ENCODE results near the gene RPS21.

RPS21 gene

DNA sequence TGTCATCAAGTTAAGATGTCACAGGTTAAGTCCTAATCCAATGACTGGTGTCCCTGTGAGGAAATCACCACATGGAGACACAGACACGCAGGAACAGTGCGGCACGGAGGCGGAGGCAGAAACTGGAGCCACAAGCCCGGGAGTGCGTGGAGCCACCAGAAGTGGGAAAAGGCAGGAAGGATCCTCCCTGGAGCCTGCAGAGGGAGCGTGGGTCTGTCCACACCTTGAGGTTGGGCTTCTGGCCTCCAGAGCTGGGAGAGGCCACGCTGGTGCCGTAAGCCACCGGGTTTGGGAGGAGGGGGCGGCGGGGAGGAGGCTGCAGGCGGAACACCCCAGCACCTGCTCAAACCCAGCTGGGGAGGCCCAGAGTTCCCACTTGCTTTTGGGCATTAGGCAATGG lies 16.4 kb downstream of the RPS21 start:
- H3K9me3 ChIP-seq (ENCODE audit: low read depth, low read length) = no peaks in the 10 kb centered on the region
- no peaks in the 10 kb centered on the region for H3K36me3 ChIP-seq (ENCODE audit: insufficient read depth, low read length)
- no peak overlapping the region for H3K9ac ChIP-seq (ENCODE audit: insufficient read length)
- no peak overlapping the region for H3K4me3 ChIP-seq
- H3K27ac ChIP-seq = no peak overlapping the region
- no peak for TF ChIP-seq EZH2 (IDR thresholded peaks at IDR 0.05)
- no peak for DNase-seq (ENCODE audit: low read depth, low spot score)

DNA sequence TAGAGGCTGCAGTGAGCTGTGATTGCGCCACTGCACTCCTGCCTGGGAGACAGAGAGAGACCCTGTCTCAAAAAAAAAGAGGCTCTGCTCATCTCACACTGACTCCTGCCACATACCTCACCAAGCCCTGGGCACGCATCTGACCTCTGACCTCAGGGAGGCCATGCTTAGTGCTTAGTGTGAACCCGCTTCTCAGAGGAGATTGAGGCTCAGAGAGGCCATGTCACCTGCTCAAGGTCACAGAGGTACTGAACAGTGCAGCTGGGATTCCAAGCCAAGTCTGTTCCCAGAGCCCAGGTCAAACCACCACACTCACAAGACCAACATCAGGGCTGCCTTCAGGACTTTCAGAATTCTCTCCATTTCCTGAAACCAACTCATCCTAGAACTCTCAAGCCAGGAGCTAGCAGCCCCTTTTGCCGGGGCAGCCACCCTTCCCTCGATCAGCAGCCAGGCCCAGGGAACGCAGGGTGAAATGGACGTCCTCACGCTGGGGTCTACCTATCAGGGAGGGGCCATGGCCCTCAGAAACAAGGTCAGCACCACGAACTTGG lies 17.3 kb downstream of the RPS21 start:
- Histone ChIP-seq H3K36me3 (ENCODE audit: insufficient read depth, low read length) (no peaks in the 10 kb centered on the region), H3K9me3 (ENCODE audit: low read depth, low read length) (no peaks in the 10 kb centered on the region), H3K27ac (no peak overlapping the region), H3K4me3 (no peak overlapping the region), H3K9ac (ENCODE audit: insufficient read length) (no peak overlapping the region)
- DNase-seq (ENCODE audit: low read depth, low spot score) = no peak
- no peak for TF ChIP-seq EZH2 (IDR thresholded peaks at IDR 0.05)
- no peak for TF ChIP-seq FOXP2 (optimal IDR thresholded peaks at IDR 0.05; ENCODE audit: control extremely low read depth, extremely low read length, insufficient read depth)
- TF ChIP-seq POLR2AphosphoS5 (IDR thresholded peaks at IDR 0.05; ENCODE audit: borderline replicate concordance, low read depth, low read length) = no peak

DNA sequence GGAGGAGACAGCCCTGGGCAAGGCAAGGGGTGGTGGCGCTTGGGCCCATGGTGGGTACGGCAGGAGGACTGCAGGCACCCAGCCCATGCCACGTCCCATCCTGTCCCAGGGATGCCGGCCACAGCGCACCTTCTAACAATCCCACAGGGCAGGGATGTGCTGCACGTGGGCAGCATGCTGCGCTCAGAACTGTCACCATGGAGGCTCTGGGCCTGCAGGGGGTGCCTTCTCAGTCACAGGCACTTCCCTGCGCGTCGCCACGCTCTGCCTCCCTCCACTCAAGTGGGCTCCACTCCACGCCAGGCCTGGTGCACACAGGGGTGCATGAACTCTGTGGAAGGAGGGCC lies 17.8 kb downstream of the RPS21 start:
- DNase-seq (ENCODE audit: low read depth, low spot score) = no peak
- Histone ChIP-seq H3K36me3 (ENCODE audit: insufficient read depth, low read length) (no peaks in the 10 kb centered on the region), H3K9ac (ENCODE audit: insufficient read length) (no peak overlapping the region), H3K4me3 (no peak overlapping the region), H3K9me3 (ENCODE audit: low read depth, low read length) (no peaks in the 10 kb centered on the region), H3K27ac (no peak overlapping the region)
- TF ChIP-seq POLR2AphosphoS5 (IDR thresholded peaks at IDR 0.05; ENCODE audit: borderline replicate concordance, low read depth, low read length) = no peak
- TF ChIP-seq FOXP2 (optimal IDR thresholded peaks at IDR 0.05; ENCODE audit: control extremely low read depth, extremely low read length, insufficient read depth) = no peak
- TF ChIP-seq EZH2 (IDR thresholded peaks at IDR 0.05) = no peak

DNA sequence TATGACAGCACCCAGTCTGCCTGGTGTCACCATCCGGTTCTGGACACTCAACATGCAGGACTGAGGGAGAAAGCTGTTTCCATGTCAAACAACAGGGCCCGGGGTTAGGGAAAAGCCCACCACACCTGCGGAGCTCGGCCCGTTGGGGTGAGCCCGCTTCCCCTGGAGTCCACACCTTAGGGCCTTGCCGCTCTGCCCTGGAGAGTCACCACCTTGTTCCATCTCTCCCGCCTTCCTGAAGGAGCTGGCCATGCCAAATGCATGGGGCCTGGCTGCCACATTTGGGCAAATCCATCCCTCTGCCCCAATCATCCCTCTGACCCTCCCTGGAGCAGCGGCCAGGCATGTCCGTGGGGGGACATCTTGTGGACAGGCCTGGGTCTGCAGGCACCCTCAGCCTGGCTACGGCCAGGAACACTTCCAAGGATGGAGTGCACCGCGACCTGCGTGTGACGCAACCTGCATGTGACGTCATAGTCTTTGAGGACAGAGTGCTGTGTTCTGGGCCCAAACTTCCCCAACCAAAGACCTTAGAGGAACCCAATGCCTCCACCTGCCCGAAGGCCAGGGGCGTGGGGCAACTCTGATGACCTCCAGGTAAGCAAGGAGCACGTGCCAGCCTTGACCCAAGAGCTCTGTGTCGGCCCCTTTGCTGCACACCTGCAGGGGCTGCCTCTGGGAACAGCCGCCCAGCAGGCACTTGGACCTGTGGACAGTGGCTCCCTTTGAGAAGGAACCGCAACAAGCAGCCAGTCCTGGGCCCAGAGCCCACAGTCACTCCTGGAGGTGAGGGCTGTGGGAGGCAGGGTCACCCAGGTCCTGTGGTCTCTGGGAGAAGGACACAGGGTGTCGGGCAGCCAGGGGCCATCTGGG lies 18.4 kb downstream of the RPS21 start:
- Histone ChIP-seq H3K4me3 (no peak overlapping the region), H3K9me3 (ENCODE audit: low read depth, low read length) (no peaks in the 10 kb centered on the region), H3K27ac (no peak overlapping the region), H3K9ac (ENCODE audit: insufficient read length) (no peak overlapping the region), H3K36me3 (ENCODE audit: insufficient read depth, low read length) (no peaks in the 10 kb centered on the region)
- DNase-seq (ENCODE audit: low read depth, low spot score) = no peak
- TF ChIP-seq POLR2AphosphoS5 (IDR thresholded peaks at IDR 0.05; ENCODE audit: borderline replicate concordance, low read depth, low read length) (no peak), FOXP2 (optimal IDR thresholded peaks at IDR 0.05; ENCODE audit: control extremely low read depth, extremely low read length, insufficient read depth) (no peak), EZH2 (IDR thresholded peaks at IDR 0.05) (no peak)

DNA sequence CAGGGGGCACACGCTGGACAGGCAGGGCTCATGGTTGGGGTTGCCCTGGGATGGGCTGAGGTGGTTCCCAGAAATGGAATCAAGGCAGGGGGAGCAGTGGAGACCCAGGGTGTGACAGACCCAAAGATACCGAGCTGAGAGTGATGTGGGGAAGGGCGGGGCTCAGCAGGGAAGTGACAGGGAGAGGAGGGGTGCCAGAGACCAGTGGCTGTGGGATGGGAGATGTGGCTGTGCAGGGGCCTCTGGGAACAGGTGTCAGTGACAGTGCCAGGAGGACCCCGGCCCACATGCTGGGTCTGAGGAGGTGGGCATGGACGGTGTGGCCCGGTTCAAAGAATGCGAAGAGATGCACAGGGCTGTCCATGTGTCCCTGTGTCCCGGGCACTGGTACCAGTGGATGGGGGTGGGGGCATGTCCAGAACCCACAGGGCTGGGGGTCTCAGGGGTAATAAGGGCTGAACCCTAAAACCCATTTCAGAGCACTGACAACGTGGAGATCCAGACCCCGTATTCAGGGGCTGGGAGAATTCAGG lies 19.1 kb downstream of the RPS21 start:
- Histone ChIP-seq H3K4me3 (peak overlapping the region; percentile 80), H3K9me3 (ENCODE audit: low read depth, low read length) (no peaks in the 10 kb centered on the region), H3K36me3 (ENCODE audit: insufficient read depth, low read length) (no peaks in the 10 kb centered on the region), H3K27ac (no peak overlapping the region), H3K9ac (ENCODE audit: insufficient read length) (peak overlapping the region; percentile 17)
- TF ChIP-seq EZH2 (IDR thresholded peaks at IDR 0.05) (no peak), POLR2AphosphoS5 (IDR thresholded peaks at IDR 0.05; ENCODE audit: borderline replicate concordance, low read depth, low read length) (no peak), FOXP2 (optimal IDR thresholded peaks at IDR 0.05; ENCODE audit: control extremely low read depth, extremely low read length, insufficient read depth) (no peak)
- no peak for DNase-seq (ENCODE audit: low read depth, low spot score)

DNA sequence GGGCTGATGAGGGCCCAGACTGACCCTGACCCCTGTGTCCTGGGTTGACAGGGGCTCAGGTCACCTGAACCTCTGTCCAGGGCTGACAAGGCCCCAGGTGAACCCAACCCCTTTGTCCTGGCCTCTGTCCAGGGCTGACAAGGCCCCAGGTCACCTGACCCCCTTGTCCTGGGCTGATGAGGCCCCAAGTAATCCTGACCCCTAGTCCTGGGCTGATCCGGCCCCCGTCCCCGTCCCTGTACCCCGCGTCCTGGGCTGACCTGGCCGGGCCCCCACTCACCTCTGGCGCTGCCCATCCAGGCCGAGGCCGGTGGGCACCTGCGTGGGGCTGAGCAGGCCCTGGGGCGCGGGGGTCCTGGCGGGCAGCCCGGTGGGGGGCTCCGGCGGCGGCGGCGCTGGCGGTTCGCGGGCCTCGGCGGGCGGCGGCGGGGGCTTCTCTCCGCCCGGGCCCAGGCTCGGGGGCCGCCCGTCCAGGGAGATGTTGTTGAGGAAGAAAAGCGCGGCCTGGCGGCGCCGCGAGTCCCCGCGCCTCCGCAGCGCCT lies 19.8 kb downstream of the RPS21 start:
- no peak overlapping the region for H3K27ac ChIP-seq
- peak overlapping the region; percentile 85 for H3K9ac ChIP-seq (ENCODE audit: insufficient read length)
- no peaks in the 10 kb centered on the region for H3K36me3 ChIP-seq (ENCODE audit: insufficient read depth, low read length)
- no peak for DNase-seq (ENCODE audit: low read depth, low spot score)
- H3K4me3 ChIP-seq = peak overlapping the region; percentile 80
- H3K9me3 ChIP-seq (ENCODE audit: low read depth, low read length) = no peaks in the 10 kb centered on the region
- TF ChIP-seq FOXP2 (optimal IDR thresholded peaks at IDR 0.05; ENCODE audit: control extremely low read depth, extremely low read length, insufficient read depth) (no peak), POLR2AphosphoS5 (IDR thresholded peaks at IDR 0.05; ENCODE audit: borderline replicate concordance, low read depth, low read length) (no peak), EZH2 (IDR thresholded peaks at IDR 0.05) (no peak)

DNA sequence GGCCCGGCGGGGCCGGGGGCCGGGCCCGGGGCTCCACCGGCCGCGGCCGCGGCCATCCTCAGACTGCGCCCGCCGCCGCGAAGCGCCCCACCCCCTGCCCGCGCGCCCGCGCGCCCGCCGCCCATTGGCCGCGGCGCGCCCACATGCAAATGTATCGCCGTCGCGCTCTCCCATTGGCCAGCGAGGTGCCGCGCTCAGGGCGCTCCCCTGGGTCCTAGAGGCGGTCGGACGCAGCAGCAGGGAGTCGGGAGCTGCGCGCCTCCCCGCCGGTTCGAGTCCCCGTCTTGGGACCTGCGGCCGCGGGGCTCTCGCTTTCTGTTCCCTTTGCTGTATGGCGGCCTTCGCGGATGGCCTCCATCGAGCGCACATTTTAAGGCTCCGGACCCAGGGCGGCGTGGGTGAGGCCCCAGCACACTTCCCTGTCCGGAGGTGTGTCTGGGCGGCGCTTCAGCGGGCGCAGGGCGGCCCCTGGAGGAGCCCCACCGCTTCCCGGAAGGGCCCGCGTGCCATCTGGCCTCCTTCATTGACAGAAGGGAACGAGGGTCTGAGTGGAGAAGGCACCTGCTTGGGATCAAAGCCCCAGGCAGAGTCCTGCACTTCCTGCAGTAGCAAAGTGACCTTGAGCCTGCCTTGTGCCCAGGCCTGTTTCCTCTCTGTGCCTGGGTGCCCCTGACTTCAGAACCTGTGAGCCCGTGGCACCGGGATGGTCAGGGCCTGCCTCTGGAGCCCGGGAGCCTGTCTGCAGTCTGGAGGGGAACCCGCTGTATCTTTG lies 20.5 kb downstream of the RPS21 start, which contains the start of gene CABLES2:
TSS of gene CABLES2 (minus strand) at position 65 of the 772 bp plus-strand sequence. CDS start at position 56, 9 bp downstream.
- H3K4me3 ChIP-seq = peak within 1 kb of the TSS; percentile 80
- TF ChIP-seq EZH2 (IDR thresholded peaks at IDR 0.05) = no peak
- TF ChIP-seq POLR2AphosphoS5 (IDR thresholded peaks at IDR 0.05; ENCODE audit: borderline replicate concordance, low read depth, low read length) = peak; percentile 13; the same call in 1 of the 2 replicates
- no peak for TF ChIP-seq FOXP2 (optimal IDR thresholded peaks at IDR 0.05; ENCODE audit: control extremely low read depth, extremely low read length, insufficient read depth)
- no peaks in the 10 kb centered on the region for H3K36me3 ChIP-seq (ENCODE audit: insufficient read depth, low read length)
- no peaks in the 10 kb centered on the region for H3K9me3 ChIP-seq (ENCODE audit: low read depth, low read length)
- no peak within 1 kb of the TSS for H3K27ac ChIP-seq
- DNase-seq (ENCODE audit: low read depth, low spot score) = peak; percentile 30
- peak within 1 kb of the TSS; percentile 85 for H3K9ac ChIP-seq (ENCODE audit: insufficient read length)

DNA sequence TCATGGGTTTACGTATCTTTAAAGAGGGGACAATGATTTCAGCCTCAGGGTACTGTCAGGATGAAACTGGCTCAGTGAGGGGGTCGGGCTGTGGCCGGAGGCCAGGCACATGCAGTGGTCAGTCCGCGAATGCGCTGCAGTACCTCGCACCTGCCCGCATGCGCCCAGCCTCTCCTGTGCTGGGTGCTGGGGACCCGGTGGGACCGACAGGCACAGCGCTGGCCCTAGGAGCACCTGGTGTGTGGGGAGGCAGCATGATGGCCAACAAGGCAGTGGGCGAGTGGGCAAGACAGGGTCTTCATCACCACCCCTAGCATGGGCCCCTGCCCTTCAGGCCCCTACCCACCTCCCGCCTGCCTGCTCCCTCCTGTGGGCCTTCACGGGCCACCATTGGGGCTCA lies 21.2 kb downstream of the RPS21 start:
- no peak for TF ChIP-seq POLR2AphosphoS5 (IDR thresholded peaks at IDR 0.05; ENCODE audit: borderline replicate concordance, low read depth, low read length)
- TF ChIP-seq EZH2 (IDR thresholded peaks at IDR 0.05) = no peak
- TF ChIP-seq FOXP2 (optimal IDR thresholded peaks at IDR 0.05; ENCODE audit: control extremely low read depth, extremely low read length, insufficient read depth) = no peak
- Histone ChIP-seq H3K27ac (no peak overlapping the region), H3K9me3 (ENCODE audit: low read depth, low read length) (no peaks in the 10 kb centered on the region), H3K9ac (ENCODE audit: insufficient read length) (no peak overlapping the region), H3K4me3 (no peak overlapping the region; the same call in 1 of the 2 replicates), H3K36me3 (ENCODE audit: insufficient read depth, low read length) (no peaks in the 10 kb centered on the region)
- no peak for DNase-seq (ENCODE audit: low read depth, low spot score)

All from SK-N-MC (cell line).